SK-N-SH (cell line): ENCODE measurements around the gene OR4S2.

ENCODE experiments used
- CHD2 ChIP-seq: fragments of 150-350 bp; IDR thresholded peaks from 2 replicates; pipeline ENCODE4 v1.6.1; 2018; ENCODE audit warnings: low read length; ENCODE audit not compliant: partially characterized antibody
- CTCF ChIP-seq: fragments of 200-600 bp; sonication (generic); IDR thresholded peaks from 2 replicates; pipeline ENCODE4 v1.6.1; 2017; ENCODE audit warnings: antibody characterized with exemption, mild to moderate bottlenecking, moderate library complexity
- EP300 ChIP-seq, 2 experiments: IDR thresholded peaks; 2 replicates each; pipeline versions ENCODE4 v1.4.0 to v1.6.1; 2012; ENCODE audit warnings: borderline replicate concordance in 1 of 2, low read depth in 1 of 2, low read length in 1 of 2
- EZH2phosphoT487 ChIP-seq: fragments of 200-600 bp; sonication (generic); IDR thresholded peaks from 2 replicates; pipeline ENCODE4 v1.6.1; 2017; ENCODE audit warnings: low read depth, mixed run types, mild to moderate bottlenecking, antibody characterized with exemption, moderate library complexity, borderline replicate concordance
- MXI1 ChIP-seq: IDR thresholded peaks from 2 replicates; pipeline ENCODE4 v1.6.1; 2012; ENCODE audit warnings: mild to moderate bottlenecking, low read depth, low read length, improper control_type of control experiment
- REST ChIP-seq: IDR thresholded peaks from 2 replicates; pipeline ENCODE4 v1.6.1; 2012; ENCODE audit warnings: mild to moderate bottlenecking, low read depth, low read length, moderate library complexity
- RXRA ChIP-seq: IDR thresholded peaks from 2 replicates; pipeline ENCODE4 v1.4.0; 2012; ENCODE audit warnings: low read depth, mild to moderate bottlenecking, borderline replicate concordance
- SIN3A ChIP-seq: IDR thresholded peaks from 2 replicates; pipeline ENCODE4 v1.6.1; 2012; ENCODE audit warnings: low read depth, mild to moderate bottlenecking, low read length, moderate library complexity, borderline replicate concordance
- SMC3 ChIP-seq: IDR thresholded peaks from 2 replicates; pipeline ENCODE4 v1.6.1; 2012; ENCODE audit warnings: low read depth, low read length, improper control_type of control experiment
- ZBTB33 ChIP-seq: IDR thresholded peaks from 2 replicates; pipeline ENCODE4 v1.4.0; 2012; ENCODE audit warnings: low read depth, borderline replicate concordance

- no peak for TF ChIP-seq RXRA
- TF ChIP-seq CTCF: no peak
- TF ChIP-seq MXI1: no peak
- TF ChIP-seq SMC3: no peak
- TF ChIP-seq SIN3A: no peak
- TF ChIP-seq ZBTB33: no peak
- TF ChIP-seq EP300 (IDR thresholded peaks at IDR 0.05; ENCODE audit: borderline replicate concordance in 1 of 2, low read depth in 1 of 2, low read length in 1 of 2): no peak
- no peak for TF ChIP-seq CHD2
- TF ChIP-seq EZH2phosphoT487: no peak
- no peak for TF ChIP-seq REST
These were observed 10.0 kb downstream of the OR4S2 start for GRCh38 chr11:55658031-55658573.
